A549 (cell line): ENCODE data around the gene CANT1. TPM values are rescaled to one million over a fixed set of nuclear protein-coding genes. Genes with fewer than 3 reads are reported as not detected.

Experiments
- ATAC-seq, 2 experiments: fragments of 200-7000 bp in 1 of 2; fragments of >200 bp in 1 of 2; cut with Nextera tagmentation in 1 of 2; cut with Tn5 transposase in 1 of 2; 3 replicates each; pipeline versions ENCODE4 v1.8.0 to v1.9.1; 2018 to 2020; ENCODE audit warnings: mild to moderate bottlenecking in 1 of 2, moderate library complexity in 1 of 2
- CTCF ChIA-PET: fragments of 300-600 bp; sonication (Branson Sonifier 250); formaldehyde crosslinking; extraction: SDS; loops from one replicate; lab custom pipeline; 2021; ENCODE audit warnings: antibody characterized with exemption, inconsistent platforms; lab: Yijun Ruan, JAX
- POLR2A ChIA-PET: fragments of 350-600 bp; formaldehyde crosslinking; extraction: SDS; loops from one replicate; lab custom pipeline; 2021; ENCODE audit warnings: antibody characterized with exemption, inconsistent platforms; lab: Yijun Ruan, JAX
- DNase-seq, 2 experiments: peaks; one replicate each; pipeline versions ENCODE4 v3.0.0 to v3.0.0-alpha.2; 2011 to 2016; ENCODE audit warnings: low read depth in 1 of 2, low spot score in 1 of 2
- FAIRE-seq: peaks from 2 replicates; lab custom pipeline; 2011; peaks lifted over from hg19 to GRCh38; lab: Jason Lieb, UNC
- H3K27ac ChIP-seq, 2 experiments: fragments of >200 bp; sonication (Bioruptor Twin); formaldehyde crosslinking; 3 replicates each; pipeline ENCODE4 v1.5.1; 2016 to 2017
- H3K4me1 ChIP-seq: fragments of >200 bp; sonication (Bioruptor Twin); formaldehyde crosslinking; 3 replicates; pipeline ENCODE4 v1.6.1; 2016
- H3K4me2 ChIP-seq: fragments of >200 bp; sonication (Bioruptor Twin); formaldehyde crosslinking; 3 replicates; pipeline ENCODE4 v1.6.1; 2016
- H3K4me3 ChIP-seq: fragments of >200 bp; sonication (Bioruptor Twin); formaldehyde crosslinking; 3 replicates; pipeline ENCODE4 v1.5.1; 2016
- H3K9me3 ChIP-seq: fragments of >200 bp; sonication (Bioruptor Twin); formaldehyde crosslinking; 3 replicates; pipeline ENCODE4 v1.6.1; 2016
- ATOH8 ChIP-seq: fragments of 250-450 bp; sonication (Bioruptor Pico); IDR thresholded peaks from 2 replicates; pipeline ENCODE4 v1.5.0; 2020; ENCODE audit warnings: low read depth, mild to moderate bottlenecking, moderate library complexity
- BCL3 ChIP-seq: fragments of >200 bp; sonication (Bioruptor Twin); formaldehyde crosslinking; IDR thresholded peaks from 3 replicates; pipeline ENCODE4 v1.6.1; 2016
- CEBPB ChIP-seq, 2 experiments: fragments of >200 bp in 1 of 2; sonication (Bioruptor Twin) in 1 of 2; formaldehyde crosslinking in 1 of 2; IDR thresholded peaks; 2 replicates each; pipeline ENCODE4 v1.6.1; 2012 to 2016
- ELK1 ChIP-seq: fragments of 150-350 bp; IDR thresholded peaks from 2 replicates; pipeline ENCODE4 v1.6.1; 2014; ENCODE audit warnings: low read depth, mild to moderate bottlenecking, low read length
- EP300 ChIP-seq, 2 experiments: fragments of >200 bp; sonication (Bioruptor Twin); formaldehyde crosslinking; IDR thresholded peaks; 2 replicates in 1 of 2; 3 replicates in 1 of 2; pipeline ENCODE4 v1.6.1; 2016 to 2017
- FOSB ChIP-seq: fragments of 250-450 bp; sonication (Bioruptor Pico); IDR thresholded peaks from 2 replicates; pipeline ENCODE4 v1.5.0; 2020; ENCODE audit warnings: mild to moderate bottlenecking, moderate library complexity
- FOXS1 ChIP-seq: fragments of 250-450 bp; sonication (Bioruptor Pico); IDR thresholded peaks from 2 replicates; pipeline ENCODE4 v1.5.0; 2020; ENCODE audit warnings: mild to moderate bottlenecking, moderate library complexity
- HDAC2 ChIP-seq: fragments of 200-600 bp; sonication (generic); IDR thresholded peaks from 2 replicates; pipeline ENCODE4 v1.6.1; 2016
- HES2 ChIP-seq: fragments of >200 bp; sonication (Bioruptor Twin); formaldehyde crosslinking; IDR thresholded peaks from 2 replicates; pipeline ENCODE4 v1.6.1; 2016
- JUNB ChIP-seq: fragments of >200 bp; sonication (Bioruptor Twin); formaldehyde crosslinking; IDR thresholded peaks from 2 replicates; pipeline ENCODE4 v1.6.1; 2016
- KDM5A ChIP-seq: fragments of 200-600 bp; sonication (generic); IDR thresholded peaks from 2 replicates; pipeline ENCODE4 v1.6.1; 2016; ENCODE audit warnings: antibody characterized with exemption, mild to moderate bottlenecking
- MAX ChIP-seq: IDR thresholded peaks from 2 replicates; pipeline ENCODE4 v1.6.1; 2012
- MYC ChIP-seq: IDR thresholded peaks from 2 replicates; pipeline ENCODE4 v1.6.1; 2012; ENCODE audit warnings: mild to moderate bottlenecking, inconsistent platforms, low read length, improper control_type of control experiment, borderline replicate concordance
- POLR2A ChIP-seq: IDR thresholded peaks from 2 replicates; pipeline ENCODE4 v1.6.1; 2012; ENCODE audit warnings: mild to moderate bottlenecking, low read length
- POLR2AphosphoS2 ChIP-seq: conservative IDR thresholded peaks from 2 replicates; pipeline ENCODE4 v1.6.1; 2012; ENCODE audit warnings: low read length, improper control_type of control experiment, inconsistent platforms
- RARB ChIP-seq: fragments of 250-450 bp; sonication (Bioruptor Pico); IDR thresholded peaks from 2 replicates; pipeline ENCODE4 v1.8.0; 2021; ENCODE audit warnings: mild to moderate bottlenecking, moderate library complexity
- SMC3 ChIP-seq: fragments of >200 bp; sonication (Bioruptor Twin); formaldehyde crosslinking; IDR thresholded peaks from 3 replicates; pipeline ENCODE4 v1.6.1; 2018; ENCODE audit warnings: inconsistent platforms
- SREBF2 ChIP-seq: fragments of 450-650 bp; IDR thresholded peaks from 2 replicates; pipeline ENCODE4 v1.6.1; 2014; ENCODE audit warnings: mild to moderate bottlenecking, moderate library complexity
- TFCP2L1 ChIP-seq: fragments of 250-450 bp; sonication (Bioruptor Pico); IDR thresholded peaks from 2 replicates; pipeline ENCODE4 v1.5.0; 2021; ENCODE audit warnings: mild to moderate bottlenecking
- USF2 ChIP-seq: fragments of 450-650 bp; IDR thresholded peaks from 2 replicates; pipeline ENCODE4 v1.6.1; 2014; ENCODE audit warnings: antibody characterized with exemption
- ZC3H11A ChIP-seq: fragments of 450-650 bp; IDR thresholded peaks from 2 replicates; pipeline ENCODE4 v1.6.1; 2014; ENCODE audit warnings: antibody characterized with exemption, mild to moderate bottlenecking
- ZFP36 ChIP-seq: fragments of 450-650 bp; IDR thresholded peaks from 2 replicates; pipeline ENCODE4 v1.6.1; 2014; ENCODE audit warnings: borderline replicate concordance; ENCODE audit not compliant: partially characterized antibody
- ZNF302 ChIP-seq: fragments of 250-450 bp; sonication (Bioruptor Pico); IDR thresholded peaks from 2 replicates; pipeline ENCODE4 v1.9.0; 2021; ENCODE audit warnings: inconsistent platforms, mild to moderate bottlenecking, moderate library complexity
- WGBS: methylation state at CpG from one replicate; pipeline ENCODE4 v1.1.6; 2017; ENCODE audit errors: missing lambda C conversion rate; 5-methylcytosine and 5-hydroxymethylcytosine counted together
- polyA plus RNA-seq, 4 experiments: library from polyadenylated mRNA; depleted of rRNA in 3 of 4; stranded (reverse); fragments of >200 nt; fragmentation: RNase III in 1 of 4; extraction: RNeasy Plus Mini Kit Qiagen cat#74134 plus additional on column Dnase treatment in 1 of 4; gene quantifications; 2 replicates in 3 of 4; 3 replicates in 1 of 4; pipeline ENCODE4 v1.2.3, GENCODE V29; 2011 to 2017

CANT1 gene
- polyA plus RNA-seq, 2 of the 4 experiments (the other 2 are of a cell fraction) = 65.5 to 67.6 TPM

GRCh38 chr17:78962345-78962983 is 47.1 kb downstream of the CANT1 start:
- Histone ChIP-seq H3K4me2 (0 out of 3 replicates have a peak overlapping the region, but pooled peaks have one; percentile 4), H3K4me1 (peaks cover 24% of the 10 kb centered on the region), H3K9me3 (no peaks in the 10 kb centered on the region), H3K4me3 (no peak overlapping the region), H3K27ac (peak overlapping the region; percentile 5 to 54; a peak in 4 of 6 replicates)
- CTCF ChIA-PET = interaction anchor here (0.6 to 12.6 kb wide), 8 partner anchors 9 to 92 kb away, joined by 3 to 321 read pairs (median 4); no protein-coding TSS in a partner anchor
- no peak for TF ChIP-seq POLR2A
- TF ChIP-seq MAX = 0 out of 2 replicates have a peak, but pooled peaks have one; percentile 31
- POLR2A ChIA-PET = no interaction called here
- 64% methylated on average over 19 of the region's 19 CpGs for WGBS
- DNase-seq (peak in 1 of 2 experiments; percentile 57), FAIRE-seq (no peak), ATAC-seq (no peak)

GRCh38 chr17:78961571-78961970 is 48.0 kb downstream of the CANT1 start:
- Histone ChIP-seq H3K4me2 (no peak overlapping the region), H3K4me3 (no peak overlapping the region), H3K27ac (peak overlapping the region in 1 of 2 experiments; percentile 54; a peak in 2 of 6 replicates), H3K4me1 (peaks cover 33% of the 10 kb centered on the region), H3K9me3 (no peaks in the 10 kb centered on the region)
- ChIA-PET CTCF (interaction anchor here (1.2 to 12.6 kb wide), 7 partner anchors 10 to 96 kb away, joined by 4 to 321 read pairs (median 14); no protein-coding TSS in a partner anchor), POLR2A (interaction anchor here (1.0 kb wide), 1 partner anchor 38 kb away, joined by 4 read pairs; no protein-coding TSS in a partner anchor)
- no peak for ATAC-seq
- FAIRE-seq = no peak
- TF ChIP-seq RARB = no peak
- TF ChIP-seq ZC3H11A = no peak
- no peak for DNase-seq
- WGBS = 98% methylated on average over 4 of the region's 4 CpGs

- H3K4me2 ChIP-seq = no peak overlapping the region
- ChIA-PET CTCF (interaction anchor here (0.9 to 9.1 kb wide), 6 partner anchors 11 to 96 kb away, joined by 3 to 103 read pairs (median 9); no protein-coding TSS in a partner anchor), POLR2A (interaction anchor here (0.6 to 1.0 kb wide), 2 partner anchors 26 to 38 kb away, joined by 3 to 4 read pairs; no protein-coding TSS in a partner anchor)
- no peak for FAIRE-seq
- 58% methylated on average over 5 of the region's 5 CpGs for WGBS
- H3K4me3 ChIP-seq = no peak overlapping the region
- H3K9me3 ChIP-seq = no peaks in the 10 kb centered on the region
- no peak for TF ChIP-seq SREBF2
- no peak for TF ChIP-seq USF2
- no peak for TF ChIP-seq ZNF302 (CRISPR knock-in tag)
- no peak for TF ChIP-seq ATOH8 (CRISPR knock-in tag)
- TF ChIP-seq ZC3H11A = no peak
- TF ChIP-seq HES2 = no peak
- no peak for TF ChIP-seq TFCP2L1 (CRISPR knock-in tag)
- no peak for TF ChIP-seq HDAC2
- TF ChIP-seq EP300 (IDR thresholded peaks at IDR 0.05) = no peak
- no peak for TF ChIP-seq SMC3
- TF ChIP-seq ELK1 = no peak
- peaks cover 37% of the 10 kb centered on the region for H3K4me1 ChIP-seq
- DNase-seq = no peak
- peak overlapping the region in 1 of 2 experiments; percentile 8; a peak in 2 of 6 replicates for H3K27ac ChIP-seq
- ATAC-seq = no peak
Observed at GRCh38 chr17:78960928-78961327, 48.6 kb downstream of the CANT1 start.

GRCh38 chr17:78959803-78960202 is 49.8 kb downstream of the CANT1 start:
- Histone ChIP-seq H3K4me2 (no peak overlapping the region), H3K27ac (no peak overlapping the region), H3K4me3 (no peak overlapping the region), H3K4me1 (peaks cover 37% of the 10 kb centered on the region), H3K9me3 (no peaks in the 10 kb centered on the region)
- DNase-seq (no peak), ATAC-seq (no peak), FAIRE-seq (no peak)
- ChIA-PET POLR2A (no interaction called here), CTCF (interaction anchor here (0.9 to 9.1 kb wide), 6 partner anchors 12 to 94 kb away, joined by 3 to 103 read pairs (median 9); no protein-coding TSS in a partner anchor)
- 90% methylated on average over 12 of the region's 12 CpGs for WGBS
- TF ChIP-seq FOXS1 (CRISPR knock-in tag) (no peak), BCL3 (no peak), RARB (no peak), ZFP36 (no peak), CEBPB (IDR thresholded peaks at IDR 0.05) (no peak), HDAC2 (no peak), JUNB (no peak), EP300 (IDR thresholded peaks at IDR 0.05) (no peak), KDM5A (no peak), FOSB (no peak), POLR2AphosphoS2 (no peak), MYC (no peak)
